NCI-H748 treated with DMSO at 0.1 percent for 48 hours (cell line): ENCODE results near the gene PTPRM.
"Not testable (repeated sequence)": the region's sequence is repeated elsewhere in the genome, so short reads cannot be mapped to it uniquely, and the experiment has no call there.

Source experiments
- DNase-seq: peaks from one replicate; lab custom pipeline; 2025; lab: John Stamatoyannopoulos, UW

Gene PTPRM

GRCh38 chr18:8050616-8051329, 483.7 kb downstream of the PTPRM start:
- no peak for DNase-seq

GRCh38 chr18:8051453-8051852, 484.3 kb downstream of the PTPRM start:
- DNase-seq, result no peak

GRCh38 chr18:8052237-8052701, 485.2 kb downstream of the PTPRM start:
- peak; percentile 14 for DNase-seq

GRCh38 chr18:8056723-8057122, 489.6 kb downstream of the PTPRM start:
- DNase-seq, result no peak

GRCh38 chr18:8063152-8063551, 496.0 kb downstream of the PTPRM start:
- DNase-seq, result not testable (repeated sequence)

GRCh38 chr18:8063733-8064132, 496.6 kb downstream of the PTPRM start:
- peak; percentile 39 for DNase-seq

- DNase-seq, result no peak
Measured at GRCh38 chr18:8065284-8065683, 498.2 kb downstream of the PTPRM start.

GRCh38 chr18:8065773-8066172, 498.7 kb downstream of the PTPRM start:
- DNase-seq, result no peak

- no peak for DNase-seq
Measured at GRCh38 chr18:8069708-8070107, 502.6 kb downstream of the PTPRM start.

- no peak for DNase-seq
Measured at GRCh38 chr18:8073167-8073566, 506.1 kb downstream of the PTPRM start.

- no peak for DNase-seq
Measured at GRCh38 chr18:8080092-8080491, 513.0 kb downstream of the PTPRM start.

GRCh38 chr18:8081267-8081666, 514.2 kb downstream of the PTPRM start:
- DNase-seq, result no peak

GRCh38 chr18:8081872-8082553, 514.9 kb downstream of the PTPRM start:
- peak; percentile 92 for DNase-seq

- peak; percentile 83 for DNase-seq
Measured at GRCh38 chr18:8084160-8084559, 517.0 kb downstream of the PTPRM start.

GRCh38 chr18:8088626-8089025, 521.5 kb downstream of the PTPRM start:
- DNase-seq, result no peak

- DNase-seq, result no peak
Measured at GRCh38 chr18:8091035-8091434, 523.9 kb downstream of the PTPRM start.

GRCh38 chr18:8095947-8096570, 528.9 kb downstream of the PTPRM start:
- DNase-seq, result no peak

- no peak for DNase-seq
Measured at GRCh38 chr18:8097399-8097798, 530.3 kb downstream of the PTPRM start.

- DNase-seq, result peak; percentile 42
Measured at GRCh38 chr18:8097927-8098326, 530.8 kb downstream of the PTPRM start.

- DNase-seq, result no peak
Measured at GRCh38 chr18:8106603-8107002, 539.5 kb downstream of the PTPRM start.

GRCh38 chr18:8107426-8107825, 540.3 kb downstream of the PTPRM start:
- no peak for DNase-seq

GRCh38 chr18:8114480-8114879, 547.4 kb downstream of the PTPRM start:
- DNase-seq, result no peak

GRCh38 chr18:8116341-8117005, 549.4 kb downstream of the PTPRM start:
- DNase-seq, result no peak
